RWPE2 (cell line): ENCODE data around the gene PLPP1.

Source experiments
- ATAC-seq: fragments of 200-7000 bp; cut with Tn5 transposase; 3 replicates; pipeline ENCODE4 v1.9.1; 2021; ENCODE audit warnings: low read depth
- DNase-seq: peaks from one replicate; pipeline ENCODE4 v3.0.0-alpha.2; 2020; ENCODE audit warnings: low spot score
- H3K27ac ChIP-seq: fragments of 450-650 bp; 2 replicates; pipeline ENCODE4 v1.5.1; 2017; ENCODE audit warnings: mild to moderate bottlenecking; ENCODE audit not compliant: poor library complexity, severe bottlenecking
- H3K27me3 ChIP-seq: fragments of 250-450 bp; sonication (Bioruptor Pico); 2 replicates; pipeline ENCODE4 v1.5.1; 2021; ENCODE audit warnings: mild to moderate bottlenecking, moderate library complexity; ENCODE audit not compliant: insufficient read depth, poor library complexity, severe bottlenecking
- H3K36me3 ChIP-seq: fragments of 250-450 bp; sonication (Bioruptor Pico); 2 replicates; pipeline ENCODE4 v1.5.1; 2020; ENCODE audit warnings: low read depth, mild to moderate bottlenecking, moderate library complexity
- H3K4me1 ChIP-seq: fragments of 250-450 bp; sonication (Bioruptor Pico); 2 replicates; pipeline ENCODE4 v1.5.1; 2021; ENCODE audit warnings: mild to moderate bottlenecking, moderate library complexity; ENCODE audit not compliant: insufficient read depth, poor library complexity, severe bottlenecking
- H3K4me3 ChIP-seq: fragments of 250-450 bp; sonication (Bioruptor Pico); 2 replicates; pipeline ENCODE4 v1.5.1; 2021; ENCODE audit warnings: mild to moderate bottlenecking, moderate library complexity; ENCODE audit not compliant: severe bottlenecking
- H3K9me3 ChIP-seq: fragments of 250-450 bp; sonication (Bioruptor Pico); 2 replicates; pipeline ENCODE4 v1.5.1; 2021; ENCODE audit warnings: mild to moderate bottlenecking, moderate library complexity; ENCODE audit not compliant: severe bottlenecking
- TF ChIP-seq, protein P1 (sequence below): fragments of 450-650 bp; IDR thresholded peaks from one replicate; pipeline ENCODE4 v1.5.1; 2017; ENCODE audit warnings: mild to moderate bottlenecking, moderate library complexity; ENCODE audit not compliant: poor library complexity, severe bottlenecking

Gene PLPP1

DNA sequence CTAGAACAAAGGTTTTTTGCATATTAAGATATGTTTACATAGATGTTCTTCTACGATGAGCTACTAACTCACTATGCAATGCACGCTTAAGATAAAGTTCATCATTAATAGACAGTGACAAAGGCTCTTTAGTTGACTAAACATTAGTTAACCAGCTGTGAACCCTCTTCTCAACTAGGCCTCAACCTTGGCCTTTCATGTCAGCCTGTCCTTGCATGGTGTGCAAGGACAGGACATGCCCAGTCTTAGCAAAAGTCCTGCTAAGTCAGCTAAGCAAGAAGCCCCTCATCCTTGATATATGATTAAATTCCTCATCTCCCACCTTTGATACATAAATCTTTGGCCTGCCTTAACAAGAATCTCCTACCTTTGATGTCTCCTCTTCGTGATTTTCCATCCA lies 50.9 kb downstream of the PLPP1 start:
- no peak for DNase-seq
- Histone ChIP-seq H3K27me3 (no peaks in the 10 kb centered on the region), H3K9me3 (no peaks in the 10 kb centered on the region), H3K4me1 (no peaks in the 10 kb centered on the region), H3K4me3 (no peak overlapping the region), H3K36me3 (no peaks in the 10 kb centered on the region; the same call in 1 of the 2 replicates), H3K27ac (no peak overlapping the region)
- no peak for ATAC-seq
- TF ChIP-seq, protein P1, sequence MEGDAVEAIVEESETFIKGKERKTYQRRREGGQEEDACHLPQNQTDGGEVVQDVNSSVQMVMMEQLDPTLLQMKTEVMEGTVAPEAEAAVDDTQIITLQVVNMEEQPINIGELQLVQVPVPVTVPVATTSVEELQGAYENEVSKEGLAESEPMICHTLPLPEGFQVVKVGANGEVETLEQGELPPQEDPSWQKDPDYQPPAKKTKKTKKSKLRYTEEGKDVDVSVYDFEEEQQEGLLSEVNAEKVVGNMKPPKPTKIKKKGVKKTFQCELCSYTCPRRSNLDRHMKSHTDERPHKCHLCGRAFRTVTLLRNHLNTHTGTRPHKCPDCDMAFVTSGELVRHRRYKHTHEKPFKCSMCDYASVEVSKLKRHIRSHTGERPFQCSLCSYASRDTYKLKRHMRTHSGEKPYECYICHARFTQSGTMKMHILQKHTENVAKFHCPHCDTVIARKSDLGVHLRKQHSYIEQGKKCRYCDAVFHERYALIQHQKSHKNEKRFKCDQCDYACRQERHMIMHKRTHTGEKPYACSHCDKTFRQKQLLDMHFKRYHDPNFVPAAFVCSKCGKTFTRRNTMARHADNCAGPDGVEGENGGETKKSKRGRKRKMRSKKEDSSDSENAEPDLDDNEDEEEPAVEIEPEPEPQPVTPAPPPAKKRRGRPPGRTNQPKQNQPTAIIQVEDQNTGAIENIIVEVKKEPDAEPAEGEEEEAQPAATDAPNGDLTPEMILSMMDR, result no peak

DNA sequence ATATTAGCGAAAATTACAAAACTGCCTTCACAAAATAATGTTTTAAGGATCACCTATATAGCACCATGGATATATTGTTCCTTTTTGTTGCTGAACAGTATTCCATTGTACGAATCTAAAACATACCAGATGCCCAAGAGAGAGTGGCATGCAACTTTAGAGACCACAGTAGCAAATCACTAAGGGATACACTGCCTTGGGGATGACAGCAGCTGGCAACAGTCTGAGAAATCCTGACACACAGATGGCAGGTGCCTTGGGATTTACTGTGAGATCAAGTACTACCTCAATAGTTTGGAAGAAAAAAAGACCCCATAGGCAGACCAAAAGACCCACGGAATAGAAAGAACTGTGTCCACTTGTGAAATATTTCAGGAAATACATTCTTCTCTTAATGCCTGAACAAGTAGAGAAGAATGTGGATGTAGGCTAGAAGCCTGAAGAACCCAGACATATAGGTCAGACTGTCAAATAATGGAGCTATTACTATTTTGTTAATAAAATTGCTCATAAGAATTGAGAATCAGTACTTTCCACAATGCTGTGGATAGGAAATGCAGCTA lies 53.4 kb downstream of the PLPP1 start:
- H3K4me1 ChIP-seq, result no peaks in the 10 kb centered on the region
- no peaks in the 10 kb centered on the region for H3K9me3 ChIP-seq
- ATAC-seq (no peak), DNase-seq (no peak)
- TF ChIP-seq, protein P1, result no peak
- no peak overlapping the region for H3K27ac ChIP-seq
- H3K4me3 ChIP-seq, result no peak overlapping the region
- no peaks in the 10 kb centered on the region for H3K27me3 ChIP-seq
- no peaks in the 10 kb centered on the region; the same call in 1 of the 2 replicates for H3K36me3 ChIP-seq

DNA sequence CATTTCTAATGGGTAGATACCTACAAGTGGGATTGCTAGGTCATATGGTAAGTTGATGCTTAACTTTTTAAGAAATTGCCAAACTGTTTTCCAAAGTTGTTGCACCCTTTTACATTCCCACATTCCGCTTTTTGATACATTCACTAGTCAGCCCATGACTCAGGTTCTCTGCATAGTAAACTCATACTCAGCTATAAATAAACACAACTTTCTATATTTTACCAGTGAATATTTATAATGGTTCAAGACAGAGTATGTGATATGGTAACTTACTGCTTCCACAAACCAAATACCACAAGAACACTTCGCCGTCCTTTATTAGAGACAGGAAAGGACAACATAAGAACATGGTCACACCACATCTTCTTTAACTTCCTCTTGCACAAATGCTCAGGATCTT lies 54.0 kb downstream of the PLPP1 start:
- ATAC-seq (0 out of 3 replicates have a peak, but pooled peaks have one; percentile 21), DNase-seq (no peak)
- no peak overlapping the region for H3K4me3 ChIP-seq
- H3K4me1 ChIP-seq, result no peaks in the 10 kb centered on the region
- no peak overlapping the region for H3K27ac ChIP-seq
- H3K27me3 ChIP-seq, result no peaks in the 10 kb centered on the region
- no peaks in the 10 kb centered on the region; the same call in 1 of the 2 replicates for H3K36me3 ChIP-seq
- TF ChIP-seq, protein P1, result no peak
- no peaks in the 10 kb centered on the region for H3K9me3 ChIP-seq

DNA sequence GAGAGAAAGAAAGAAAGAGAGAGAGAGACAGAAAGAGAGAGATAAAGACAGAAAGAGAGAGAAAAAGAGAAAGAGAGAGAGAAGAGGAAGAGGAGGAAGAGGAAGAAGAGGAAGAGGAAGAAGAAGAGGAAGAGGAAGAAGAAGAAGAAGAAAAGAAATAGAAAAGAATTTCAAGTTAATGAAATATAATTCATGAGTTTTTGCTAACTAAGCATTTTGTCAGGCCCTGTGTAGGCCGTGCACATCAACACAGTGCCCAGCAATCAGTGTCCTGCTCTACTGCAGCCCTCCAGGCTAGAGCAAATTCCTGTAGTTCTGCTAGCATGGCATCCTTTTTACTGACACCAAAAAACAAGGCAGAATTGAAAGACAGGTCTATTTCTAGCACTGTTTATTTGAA lies 62.1 kb downstream of the PLPP1 start:
- no peak for ATAC-seq
- TF ChIP-seq, protein P1, result no peak
- H3K4me3 ChIP-seq, result no peak overlapping the region
- no peaks in the 10 kb centered on the region for H3K27me3 ChIP-seq
- DNase-seq, result no peak
- H3K4me1 ChIP-seq, result no peaks in the 10 kb centered on the region
- no peaks in the 10 kb centered on the region for H3K9me3 ChIP-seq
- 0 out of 2 replicates have a peak, but pooled peaks cover 2% of the 10 kb centered on the region for H3K36me3 ChIP-seq
- no peak overlapping the region for H3K27ac ChIP-seq

DNA sequence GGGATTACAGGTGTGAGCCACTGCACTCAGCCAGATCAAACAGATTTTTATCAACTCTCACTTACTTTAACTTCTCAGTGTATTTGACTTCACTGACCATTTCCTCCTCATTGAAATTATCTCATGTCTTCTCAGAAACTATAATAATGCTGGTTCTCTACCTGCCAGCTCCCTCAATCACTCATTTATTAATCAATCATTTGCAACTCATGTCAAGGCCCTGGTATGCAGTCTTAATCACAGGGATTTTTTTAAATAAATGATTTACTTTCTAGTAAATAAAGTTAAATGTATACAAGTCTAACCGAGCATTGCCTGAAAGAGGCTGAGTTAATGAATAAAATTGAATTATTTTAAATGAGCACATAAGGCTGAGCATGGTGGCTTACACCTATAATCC lies 63.3 kb downstream of the PLPP1 start:
- Histone ChIP-seq H3K27ac (no peak overlapping the region), H3K36me3 (0 out of 2 replicates have a peak, but pooled peaks cover 4% of the 10 kb centered on the region), H3K4me3 (no peak overlapping the region), H3K9me3 (no peaks in the 10 kb centered on the region), H3K4me1 (no peaks in the 10 kb centered on the region), H3K27me3 (no peaks in the 10 kb centered on the region)
- DNase-seq (no peak), ATAC-seq (no peak)
- TF ChIP-seq, protein P1, result no peak
